Measurements from ENCODE around the gene COPS6.
A peak's percentile ranks its signal among the peaks of the same experiment; 100 is the strongest.

COPS6 gene

GRCh38 chr7:100099452-100099851, 10.7 kb downstream of the COPS6 start:
- Histone ChIP-seq H4K91ac (ENCODE audit: low read depth, low read length, poor library complexity) (no peak overlapping the region), H3K9me3 (replicated peaks in 1 of 2; ENCODE audit: control insufficient read depth in 2 of 2, insufficient read depth in 1 of 2, low read depth in 1 of 2, low read length in 2 of 2) (no peaks in the 10 kb centered on the region), H2AFZ (ENCODE audit: low read length) (no peak overlapping the region), H3K4me2 (ENCODE audit: insufficient read depth, low read length, poor library complexity, severe bottlenecking) (peak overlapping the region; percentile 63), H2BK5ac (ENCODE audit: low read length) (no peak overlapping the region), H3K14ac (ENCODE audit: low read length) (no peak overlapping the region), H3K18ac (ENCODE audit: low read length) (no peak overlapping the region), H2AK5ac (ENCODE audit: low read depth, low read length) (peak overlapping the region; percentile 68), H4K8ac (ENCODE audit: low read depth, low read length) (no peak overlapping the region), H3K9ac (ENCODE audit: low read depth, low read length, poor library complexity) (peak overlapping the region; percentile 53), H3K79me1 (ENCODE audit: low read depth, low read length) (peaks cover 8% of the 10 kb centered on the region), H3K27me3 (ENCODE audit: control insufficient read depth in 3 of 3, insufficient read depth in 3 of 3, low read depth in 1 of 3, low read length in 3 of 3) (no peaks in the 10 kb centered on the region), H2BK15ac (ENCODE audit: low read length) (no peak overlapping the region), H2BK12ac (ENCODE audit: low read length) (no peak overlapping the region), H2BK120ac (ENCODE audit: low read depth, low read length) (no peak overlapping the region), H3K4me3 (ENCODE audit: low read length in 2 of 2) (peak overlapping the region; percentile 99), H3K36me3 (replicated peaks in 1 of 2; ENCODE audit: control insufficient read depth in 2 of 2, insufficient read depth in 2 of 2, low read length in 2 of 2) (peaks cover 50 to 69% of the 10 kb centered on the region in 2 donors), H3K4me1 (ENCODE audit: control insufficient read depth in 2 of 2, insufficient read depth in 1 of 2, low read depth in 1 of 2, low read length in 2 of 2) (peaks cover 10 to 20% of the 10 kb centered on the region in 2 donors), H3K27ac (replicated peaks; ENCODE audit: low read length) (no peak overlapping the region), H3K23ac (ENCODE audit: low read depth, low read length, poor library complexity) (peak overlapping the region; percentile 16), H3K4ac (ENCODE audit: low read length) (no peak overlapping the region)
- no CpG with 5 or more reads among the region's 12 CpGs for WGBS, 2 donors (ENCODE audit: extremely low coverage in 2 of 2, insufficient read length in 2 of 2, insufficient replicate concordance in 1 of 2)
- DNase-seq (ENCODE audit: low spot score) = no peak

- H2BK5ac ChIP-seq (ENCODE audit: low read length) = peak overlapping the region; percentile 94
Measured at GRCh38 chr7:100100420-100101015, 11.7 kb downstream of the COPS6 start.

GRCh38 chr7:100101016-100101862, 12.5 kb downstream of the COPS6 start, which contains the start of the genes AP4M1 and MCM7:
AP4M1 (plus strand) TSS chr7:100101643; CDS start chr7:100101715, 72 bp downstream.
MCM7 (minus strand) TSS chr7:100101397; CDS start chr7:100101294, 103 bp downstream.
- peak within 1 kb of the TSS; percentile 94 for H2BK5ac ChIP-seq (ENCODE audit: low read length)
- H3K27ac ChIP-seq (replicated peaks; ENCODE audit: low read length) = peak within 1 kb of the TSS; percentile 94
- peak within 1 kb of the TSS; percentile 80 for H3K4ac ChIP-seq (ENCODE audit: low read length)
- WGBS, 2 donors (ENCODE audit: extremely low coverage in 2 of 2, insufficient read length in 2 of 2, insufficient replicate concordance in 1 of 2) = no CpG with 5 or more reads among the region's 80 CpGs
- peak within 1 kb of the TSS; percentile 69 for H3K4me2 ChIP-seq (ENCODE audit: insufficient read depth, low read length, poor library complexity, severe bottlenecking)
- peak within 1 kb of the TSS; percentile 88 for H2AK5ac ChIP-seq (ENCODE audit: low read depth, low read length)
- H2AFZ ChIP-seq (ENCODE audit: low read length) = peak within 1 kb of the TSS; percentile 88
- H2BK15ac ChIP-seq (ENCODE audit: low read length) = no peak within 1 kb of the TSS
- H3K4me3 ChIP-seq (ENCODE audit: low read length in 2 of 2) = peak within 1 kb of the TSS; percentile 99
- H3K4me1 ChIP-seq (ENCODE audit: control insufficient read depth in 2 of 2, insufficient read depth in 1 of 2, low read depth in 1 of 2, low read length in 2 of 2) = peaks cover 10 to 20% of the 10 kb centered on the region in 2 donors
- peak within 1 kb of the TSS; percentile 99 for H3K14ac ChIP-seq (ENCODE audit: low read length)
- peak within 1 kb of the TSS; percentile 99 for H3K18ac ChIP-seq (ENCODE audit: low read length)
- peak within 1 kb of the TSS; percentile 86 for H3K23ac ChIP-seq (ENCODE audit: low read depth, low read length, poor library complexity)
- H2BK120ac ChIP-seq (ENCODE audit: low read depth, low read length) = peak within 1 kb of the TSS; percentile 92
- peak within 1 kb of the TSS; percentile 99 for H4K91ac ChIP-seq (ENCODE audit: low read depth, low read length, poor library complexity)
- H3K27me3 ChIP-seq (ENCODE audit: control insufficient read depth in 3 of 3, insufficient read depth in 3 of 3, low read depth in 1 of 3, low read length in 3 of 3) = no peaks in the 10 kb centered on the region
- peak within 1 kb of the TSS; percentile 99 for H3K9ac ChIP-seq (ENCODE audit: low read depth, low read length, poor library complexity)
- H4K8ac ChIP-seq (ENCODE audit: low read depth, low read length) = no peak within 1 kb of the TSS
- peaks cover 8% of the 10 kb centered on the region for H3K79me1 ChIP-seq (ENCODE audit: low read depth, low read length)
- H3K9me3 ChIP-seq (replicated peaks in 1 of 2; ENCODE audit: control insufficient read depth in 2 of 2, insufficient read depth in 1 of 2, low read depth in 1 of 2, low read length in 2 of 2) = no peaks in the 10 kb centered on the region
- DNase-seq (ENCODE audit: low spot score) = peak; percentile 99
- H2BK12ac ChIP-seq (ENCODE audit: low read length) = no peak within 1 kb of the TSS
- peaks cover 39 to 69% of the 10 kb centered on the region in 2 donors for H3K36me3 ChIP-seq (replicated peaks in 1 of 2; ENCODE audit: control insufficient read depth in 2 of 2, insufficient read depth in 2 of 2, low read length in 2 of 2)

More at GRCh38 chr7:100100420-100101015, 11.7 kb downstream of the COPS6 start:
- H4K91ac ChIP-seq (ENCODE audit: low read depth, low read length, poor library complexity) = peak overlapping the region; percentile 99
- H3K4me1 ChIP-seq (ENCODE audit: control insufficient read depth in 2 of 2, insufficient read depth in 1 of 2, low read depth in 1 of 2, low read length in 2 of 2) = peaks cover 10 to 20% of the 10 kb centered on the region in 2 donors
- H3K27me3 ChIP-seq (ENCODE audit: control insufficient read depth in 3 of 3, insufficient read depth in 3 of 3, low read depth in 1 of 3, low read length in 3 of 3) = no peaks in the 10 kb centered on the region
- DNase-seq (ENCODE audit: low spot score) = peak; percentile 96
- peak overlapping the region; percentile 70 for H2AFZ ChIP-seq (ENCODE audit: low read length)
- peaks cover 8% of the 10 kb centered on the region for H3K79me1 ChIP-seq (ENCODE audit: low read depth, low read length)
- no peak overlapping the region for H4K8ac ChIP-seq (ENCODE audit: low read depth, low read length)
- no peak overlapping the region for H2BK12ac ChIP-seq (ENCODE audit: low read length)
- H3K4me2 ChIP-seq (ENCODE audit: insufficient read depth, low read length, poor library complexity, severe bottlenecking) = peak overlapping the region; percentile 69
- H3K14ac ChIP-seq (ENCODE audit: low read length) = peak overlapping the region; percentile 99
- H2BK120ac ChIP-seq (ENCODE audit: low read depth, low read length) = peak overlapping the region; percentile 92
- peak overlapping the region; percentile 34 for H3K23ac ChIP-seq (ENCODE audit: low read depth, low read length, poor library complexity)
- peak overlapping the region; percentile 99 for H3K9ac ChIP-seq (ENCODE audit: low read depth, low read length, poor library complexity)
- H3K18ac ChIP-seq (ENCODE audit: low read length) = peak overlapping the region; percentile 99
- no peak overlapping the region for H2BK15ac ChIP-seq (ENCODE audit: low read length)
- no peak overlapping the region for H3K4ac ChIP-seq (ENCODE audit: low read length)
- peak overlapping the region; percentile 88 for H3K27ac ChIP-seq (replicated peaks; ENCODE audit: low read length)
- H3K36me3 ChIP-seq (replicated peaks in 1 of 2; ENCODE audit: control insufficient read depth in 2 of 2, insufficient read depth in 2 of 2, low read length in 2 of 2) = peaks cover 43 to 69% of the 10 kb centered on the region in 2 donors
- H3K4me3 ChIP-seq (ENCODE audit: low read length in 2 of 2) = peak overlapping the region; percentile 99
- no peaks in the 10 kb centered on the region for H3K9me3 ChIP-seq (replicated peaks in 1 of 2; ENCODE audit: control insufficient read depth in 2 of 2, insufficient read depth in 1 of 2, low read depth in 1 of 2, low read length in 2 of 2)
- H2AK5ac ChIP-seq (ENCODE audit: low read depth, low read length) = peak overlapping the region; percentile 88
- no CpG with 5 or more reads among the region's 61 CpGs for WGBS, 2 donors (ENCODE audit: extremely low coverage in 2 of 2, insufficient read length in 2 of 2, insufficient replicate concordance in 1 of 2)
